ENCODE measurements around the gene SNPH. TPM values are rescaled to one million over a fixed set of nuclear protein-coding genes. Genes with fewer than 3 reads are reported as not detected.

SNPH gene
- total RNA-seq, 4 donors from 2014 or later: 0.25 to 2.8 (median 2.1) TPM

DNA sequence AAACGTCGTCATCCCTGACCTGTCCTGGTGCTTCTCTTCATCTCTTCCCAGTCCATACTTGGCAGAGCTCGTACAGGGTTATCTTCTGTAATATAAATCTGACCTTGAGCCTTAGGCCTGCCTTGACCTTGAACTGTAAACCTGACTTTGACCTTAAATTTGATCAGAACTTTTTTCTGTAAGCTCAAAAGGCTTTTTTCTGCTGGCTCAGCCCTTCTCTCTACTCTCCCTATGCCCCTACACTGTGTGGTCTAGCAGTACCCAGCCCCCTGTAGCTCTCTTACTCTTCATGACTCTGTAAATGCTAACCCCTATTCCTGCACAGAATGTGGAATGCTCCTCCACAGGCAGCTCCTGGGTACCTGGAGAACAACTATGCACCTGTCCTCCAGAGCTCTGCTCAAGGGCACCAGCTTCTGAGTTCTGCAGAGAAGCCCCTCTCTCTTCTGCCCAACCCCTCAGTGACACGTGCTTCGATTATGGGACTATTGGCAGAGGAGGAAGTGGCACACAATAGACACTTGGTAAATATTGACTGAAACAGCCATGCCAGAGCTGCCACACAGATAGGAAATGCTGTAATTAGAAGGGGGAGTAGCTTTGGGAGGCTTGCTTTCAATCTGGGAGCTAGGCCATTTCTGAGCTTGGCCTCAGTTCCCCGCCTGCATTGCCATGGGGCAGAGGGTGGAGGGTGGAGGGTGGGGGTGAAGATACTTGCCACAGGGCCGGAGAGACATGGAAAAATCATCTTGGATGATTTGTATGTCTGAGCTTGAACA is 15.4 kb downstream of the SNPH start:
- peak in 1 of 2 donors; percentile 23 for DNase-seq (ENCODE audit: low spot score in 2 of 2)
- 57 to 60% methylated on average over 7 of the region's 7 CpGs for WGBS, 2 donors
- no peak overlapping the region for H3K4me3 ChIP-seq (ENCODE audit: low read depth, poor library complexity, severe bottlenecking)
- TF ChIP-seq POLR2A (IDR thresholded peaks at IDR 0.05): no peak
- TF ChIP-seq, protein P1, sequence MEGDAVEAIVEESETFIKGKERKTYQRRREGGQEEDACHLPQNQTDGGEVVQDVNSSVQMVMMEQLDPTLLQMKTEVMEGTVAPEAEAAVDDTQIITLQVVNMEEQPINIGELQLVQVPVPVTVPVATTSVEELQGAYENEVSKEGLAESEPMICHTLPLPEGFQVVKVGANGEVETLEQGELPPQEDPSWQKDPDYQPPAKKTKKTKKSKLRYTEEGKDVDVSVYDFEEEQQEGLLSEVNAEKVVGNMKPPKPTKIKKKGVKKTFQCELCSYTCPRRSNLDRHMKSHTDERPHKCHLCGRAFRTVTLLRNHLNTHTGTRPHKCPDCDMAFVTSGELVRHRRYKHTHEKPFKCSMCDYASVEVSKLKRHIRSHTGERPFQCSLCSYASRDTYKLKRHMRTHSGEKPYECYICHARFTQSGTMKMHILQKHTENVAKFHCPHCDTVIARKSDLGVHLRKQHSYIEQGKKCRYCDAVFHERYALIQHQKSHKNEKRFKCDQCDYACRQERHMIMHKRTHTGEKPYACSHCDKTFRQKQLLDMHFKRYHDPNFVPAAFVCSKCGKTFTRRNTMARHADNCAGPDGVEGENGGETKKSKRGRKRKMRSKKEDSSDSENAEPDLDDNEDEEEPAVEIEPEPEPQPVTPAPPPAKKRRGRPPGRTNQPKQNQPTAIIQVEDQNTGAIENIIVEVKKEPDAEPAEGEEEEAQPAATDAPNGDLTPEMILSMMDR (IDR thresholded peaks at IDR 0.05): no peak
- intact Hi-C loops (cut with DNase I; ENCODE audit: low total_unique reads): no loop called here

DNA sequence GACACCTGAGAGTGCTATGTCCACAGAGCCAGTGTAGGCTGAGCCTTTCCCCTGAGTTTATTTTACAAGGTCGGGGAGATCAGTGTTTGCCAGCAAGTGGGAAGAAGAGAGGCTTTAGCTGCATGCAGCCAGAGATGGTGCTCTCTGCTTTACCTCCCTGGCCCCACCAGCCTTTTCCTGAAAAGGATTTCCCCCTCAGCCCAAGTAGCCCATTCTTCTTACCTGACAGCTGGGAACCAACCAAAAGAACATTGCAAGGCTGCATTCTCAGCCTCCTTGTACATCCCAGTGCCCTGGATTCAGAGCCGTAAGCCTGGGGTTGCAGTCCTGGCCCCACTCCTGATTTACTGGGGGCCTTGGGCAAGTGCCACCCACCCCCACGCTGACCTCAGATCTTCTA is 16.9 kb downstream of the SNPH start:
- intact Hi-C loops (cut with DNase I; ENCODE audit: low total_unique reads): no loop called here
- H3K4me3 ChIP-seq (ENCODE audit: low read depth, poor library complexity, severe bottlenecking): no peak overlapping the region
- TF ChIP-seq, protein P1 (IDR thresholded peaks at IDR 0.05): no peak
- no peak for TF ChIP-seq POLR2A (IDR thresholded peaks at IDR 0.05)
- peak in 1 of 2 donors; percentile 42 for DNase-seq (ENCODE audit: low spot score in 2 of 2)
- 79 to 87% methylated on average over 3 of the region's 3 CpGs for WGBS, 2 donors

DNA sequence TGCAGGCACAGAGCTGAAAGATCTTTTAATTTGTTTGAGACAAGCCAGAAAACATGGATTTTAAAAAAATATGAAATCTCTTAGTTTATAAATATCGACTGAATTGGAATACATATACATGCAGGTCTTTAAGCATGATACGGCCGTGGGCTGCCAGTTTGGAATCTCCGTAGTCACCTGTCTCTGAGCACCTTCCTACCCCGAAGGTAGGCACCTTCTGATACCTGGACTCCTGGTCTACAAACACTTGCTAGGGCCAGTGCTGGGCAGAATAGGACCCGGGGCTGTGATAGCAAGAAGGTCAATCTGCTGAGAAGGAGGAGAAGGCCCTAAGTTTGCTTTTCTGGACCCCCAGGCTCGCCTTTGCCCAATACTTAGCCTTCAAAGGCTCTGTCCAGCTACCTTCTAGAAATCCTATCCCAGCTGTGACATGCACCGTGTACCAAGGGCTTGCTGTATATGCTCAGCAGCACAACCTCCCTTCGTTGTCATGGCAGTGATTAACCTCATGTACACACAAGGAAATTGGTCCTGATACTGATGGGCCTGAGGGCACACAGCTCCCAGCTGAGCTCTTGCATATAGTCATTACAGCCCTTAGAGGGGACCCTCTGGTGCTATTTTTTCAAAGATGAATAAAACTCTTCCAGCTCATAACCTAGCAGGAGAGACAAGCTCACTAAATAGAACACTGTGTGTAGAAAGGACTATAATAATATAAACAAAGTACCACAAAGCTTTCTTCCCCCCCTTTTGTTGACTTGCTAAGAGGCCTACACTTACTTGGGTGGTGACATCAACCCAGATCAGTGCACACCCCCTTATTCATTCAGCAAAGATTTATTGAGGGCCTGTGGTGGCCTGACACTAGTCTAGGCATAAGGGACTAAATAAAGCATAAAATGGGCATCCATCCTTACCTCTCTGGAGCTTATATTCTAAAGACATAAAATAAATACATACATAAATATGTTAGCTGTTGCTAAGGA is 17.7 kb downstream of the SNPH start:
- peak in 1 of 2 donors; percentile 32 for DNase-seq (ENCODE audit: low spot score in 2 of 2)
- H3K4me3 ChIP-seq (ENCODE audit: low read depth, poor library complexity, severe bottlenecking): no peak overlapping the region
- WGBS, 2 donors: 89 to 90% methylated on average over 9 of the region's 9 CpGs
- intact Hi-C loops (cut with DNase I; ENCODE audit: low total_unique reads): no loop called here
- TF ChIP-seq, protein P1 (IDR thresholded peaks at IDR 0.05): no peak
- no peak for TF ChIP-seq POLR2A (IDR thresholded peaks at IDR 0.05)

DNA sequence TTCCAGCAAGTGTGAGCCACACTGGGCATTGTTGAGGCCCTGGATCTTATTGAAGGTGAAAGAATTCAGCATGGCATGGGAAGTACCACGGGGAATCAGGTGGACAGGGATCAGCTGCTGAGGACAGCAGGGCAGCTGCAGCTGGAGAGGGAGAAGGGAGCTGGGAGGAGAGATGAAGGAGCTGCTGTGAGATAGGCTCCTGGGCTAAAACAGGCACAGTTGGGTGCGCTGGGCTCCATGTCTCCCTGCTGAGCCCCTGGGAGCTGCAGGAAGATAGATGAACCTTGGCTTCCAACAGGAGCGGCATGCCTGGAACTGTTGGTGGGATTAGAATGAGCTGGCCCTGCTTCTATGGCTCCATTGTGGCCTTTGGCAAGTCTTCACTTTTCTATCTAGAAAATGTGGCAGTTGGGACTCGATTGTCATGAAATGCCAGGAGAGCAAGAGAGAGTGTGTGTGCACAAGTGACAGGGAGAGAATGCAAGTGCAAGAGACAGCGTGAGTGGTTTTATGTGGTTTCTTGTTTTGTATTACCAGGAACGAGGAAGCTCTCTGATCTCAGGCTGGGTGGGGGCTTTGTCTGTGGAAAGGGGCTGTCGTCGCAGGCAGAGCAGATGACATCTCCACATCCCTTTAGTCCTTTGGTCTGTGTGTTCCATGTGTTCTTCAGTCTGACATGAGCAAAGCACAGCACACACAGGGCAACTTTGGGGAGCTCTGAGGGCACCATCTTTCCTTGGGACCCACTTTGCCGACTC is 20.4 kb downstream of the SNPH start:
- peak in 1 of 2 donors; percentile 68 for DNase-seq (ENCODE audit: low spot score in 2 of 2)
- no peak overlapping the region for H3K4me3 ChIP-seq (ENCODE audit: low read depth, poor library complexity, severe bottlenecking)
- WGBS, 2 donors: 69 to 76% methylated on average over 9 of the region's 9 CpGs
- intact Hi-C loops (cut with DNase I; ENCODE audit: low total_unique reads): no loop called here
- TF ChIP-seq, protein P1 (IDR thresholded peaks at IDR 0.05): no peak
- TF ChIP-seq POLR2A (IDR thresholded peaks at IDR 0.05): no peak

DNA sequence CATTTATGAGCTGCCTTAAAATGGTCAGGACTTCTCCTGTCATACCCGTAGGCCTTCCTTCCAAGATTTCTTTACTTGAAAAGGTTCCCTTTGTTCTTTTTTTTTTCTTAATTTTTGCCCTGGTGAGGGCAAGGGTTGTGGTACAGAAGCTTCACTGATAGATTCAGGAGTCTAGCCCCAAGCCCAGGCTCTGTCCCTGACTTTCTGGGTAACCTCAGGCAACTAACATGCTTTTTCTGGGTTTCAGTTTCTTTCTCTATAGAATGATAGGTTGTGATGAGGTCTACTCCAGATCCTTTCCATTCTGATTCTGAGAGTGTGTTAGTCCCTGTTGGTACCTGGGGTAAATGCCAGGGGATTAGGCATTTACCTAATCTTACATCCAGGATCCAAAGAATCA is 21.2 kb downstream of the SNPH start:
- no peak overlapping the region for H3K4me3 ChIP-seq (ENCODE audit: low read depth, poor library complexity, severe bottlenecking)
- intact Hi-C loops (cut with DNase I; ENCODE audit: low total_unique reads): no loop called here
- WGBS, 2 donors: 78 to 94% methylated on average over 1 of the region's 1 CpG
- no peak for DNase-seq (ENCODE audit: low spot score in 2 of 2)
- no peak for TF ChIP-seq POLR2A (IDR thresholded peaks at IDR 0.05)
- TF ChIP-seq, protein P1 (IDR thresholded peaks at IDR 0.05): no peak
